GM10248 (cell line): ENCODE measurements around the gene KDM8.
A peak's percentile ranks its signal among the peaks of the same experiment; 100 is the strongest.

Experiments
- CTCF ChIA-PET: fragments of 300-600 bp; sonication (Branson Sonifier 250); formaldehyde crosslinking; extraction: SDS; loops from one replicate; lab custom pipeline; 2021; ENCODE audit warnings: antibody characterized with exemption; lab: Yijun Ruan, JAX
- POLR2A ChIA-PET: fragments of 350-650 bp; sonication (Branson Sonifier 250); formaldehyde crosslinking; extraction: SDS; loops from one replicate; lab custom pipeline; 2020; ENCODE audit warnings: antibody characterized with exemption; lab: Yijun Ruan, JAX
- DNase-seq: peaks from one replicate; pipeline ENCODE4 v3.0.0; 2012; ENCODE audit errors: extremely low spot score
- CTCF ChIP-seq: IDR thresholded peaks from 2 replicates; pipeline ENCODE4 v1.5.1; 2012; ENCODE audit warnings: mild to moderate bottlenecking, low read depth; ENCODE audit errors: extremely low read depth, missing control alignments, control extremely low read depth

KDM8 gene

GRCh38 chr16:27203507-27204311 is at the start of gene KDM8:
Gene KDM8 (plus strand): TSS chr16:27203526. CDS start chr16:27210124, 6,598 bp downstream.
- peak; percentile 99 for DNase-seq
- CTCF ChIA-PET, result interaction anchor here (0.9 to 4.6 kb wide), 7 partner anchors 9 to 215 kb away, joined by 3 to 31 read pairs (median 5); no protein-coding TSS in a partner anchor
- POLR2A ChIA-PET, result interaction anchor here (0.6 to 1.0 kb wide), 3 partner anchors 28 to 237 kb away, joined by 3 to 4 read pairs (median 3); no protein-coding TSS in a partner anchor
- TF ChIP-seq CTCF, result no peak

GRCh38 chr16:27154705-27155521 is 48.4 kb upstream of the KDM8 start:
- peak; percentile 95 for TF ChIP-seq CTCF
- POLR2A ChIA-PET, result no interaction called here
- CTCF ChIA-PET, result interaction anchor here (0.7 to 5.0 kb wide), 20 partner anchors 9 to 308 kb away, joined by 3 to 29 read pairs (median 4); partner anchors contain the start of gene KDM8
- peak; percentile 78 for DNase-seq

- no peak for DNase-seq
- POLR2A ChIA-PET, result no interaction called here
- CTCF ChIA-PET, result interaction anchor here (1.0 to 5.0 kb wide), 8 partner anchors 10 to 306 kb away, joined by 3 to 29 read pairs (median 4); no protein-coding TSS in a partner anchor
- no peak for TF ChIP-seq CTCF
Observed at GRCh38 chr16:27156579-27156978, 46.7 kb upstream of the KDM8 start.

- POLR2A ChIA-PET, result no interaction called here
- TF ChIP-seq CTCF, result no peak
- CTCF ChIA-PET, result interaction anchor here (1.2 to 1.8 kb wide), 3 partner anchors 9 to 206 kb away, joined by 3 to 9 read pairs (median 4); no protein-coding TSS in a partner anchor
- no peak for DNase-seq
Observed at GRCh38 chr16:27161398-27161797, 41.9 kb upstream of the KDM8 start.

- TF ChIP-seq CTCF, result no peak
- CTCF ChIA-PET, result interaction anchor here (1.0 to 3.6 kb wide), 6 partner anchors 9 to 19 kb away, joined by 3 to 21 read pairs (median 4); no protein-coding TSS in a partner anchor
- DNase-seq, result no peak
- POLR2A ChIA-PET, result no interaction called here
Observed at GRCh38 chr16:27164352-27164751, 39.0 kb upstream of the KDM8 start.

GRCh38 chr16:27165576-27165975 is 37.8 kb upstream of the KDM8 start:
- ChIA-PET POLR2A (no interaction called here), CTCF (interaction anchor here (0.7 to 3.6 kb wide), 6 partner anchors 8 to 20 kb away, joined by 3 to 21 read pairs (median 4); no protein-coding TSS in a partner anchor)
- no peak for TF ChIP-seq CTCF
- no peak for DNase-seq
